DOHH2 (cell line): ENCODE data around the gene ENDOG.

Source experiments
- CTCF ChIP-seq: fragments of 200-600 bp; sonication (generic); IDR thresholded peaks from one replicate; pipeline ENCODE4 v1.5.1; 2014; ENCODE audit warnings: antibody characterized with exemption, mild to moderate bottlenecking, low read depth, low read length; ENCODE audit not compliant: poor library complexity, severe bottlenecking
- EZH2phosphoT487 ChIP-seq: fragments of 200-600 bp; sonication (generic); IDR thresholded peaks from 2 replicates; pipeline ENCODE4 v1.6.1; 2017; ENCODE audit warnings: borderline replicate concordance, mild to moderate bottlenecking, antibody characterized with exemption, low read length, moderate library complexity, mixed read lengths

- TF ChIP-seq CTCF (no peak), EZH2phosphoT487 (no peak)
These were observed 11.4 kb downstream of the ENDOG start, which contains the start of gene SPOUT1 for GRCh38 chr9:128829477-128830251.
